ENCODE measurements around the gene WAPL.

DNA sequence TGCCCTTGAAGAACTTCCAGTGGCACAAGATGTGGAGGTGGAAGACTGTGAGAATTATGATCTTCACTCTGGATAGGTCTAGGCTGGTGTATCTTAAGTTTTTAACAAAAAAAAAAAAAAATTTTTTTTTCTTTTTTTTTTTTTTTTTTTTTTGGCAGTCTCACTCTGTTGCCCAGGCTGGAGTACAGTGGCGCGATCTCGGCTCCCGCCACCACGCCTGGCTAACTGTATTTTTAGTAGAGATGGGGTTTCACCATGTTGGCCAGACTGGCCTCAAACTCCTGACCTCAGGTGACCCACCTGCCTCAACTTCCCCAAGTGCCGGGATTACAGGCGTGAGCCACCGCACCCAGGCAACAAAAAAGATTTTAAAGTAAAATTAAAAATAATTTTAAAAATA is 37.9 kb downstream of the WAPL start:
- TF ChIP-seq POLR2AphosphoS5 (IDR thresholded peaks at IDR 0.05; ENCODE audit: low read depth, low read length) (no peak), POLR2A (IDR thresholded peaks at IDR 0.05; ENCODE audit: low read depth, low read length) (no peak), TAF1 (IDR thresholded peaks at IDR 0.05; ENCODE audit: borderline replicate concordance, low read depth, low read length) (no peak)

All from GM12892 (cell line).